Endothelial cell of umbilical vein (primary cell): ENCODE results near the gene PRPH.

Experiments
- POLR2AphosphoS5 ChIP-seq: IDR thresholded peaks from 2 replicates; pipeline ENCODE4 v1.6.1; 2012; ENCODE audit warnings: low read depth, mild to moderate bottlenecking, control low read depth, low read length, moderate library complexity; ENCODE audit not compliant: insufficient read depth
- TF ChIP-seq, protein P1 (sequence below), 2 donors: IDR thresholded peaks; 1 replicate in 1 of 2; 2 replicates in 1 of 2; pipeline ENCODE4 v1.5.1; 2011; ENCODE audit warnings: low read length in 2 of 2, mild to moderate bottlenecking in 2 of 2, moderate library complexity in 2 of 2, control low read depth in 1 of 2, inconsistent platforms in 1 of 2, low read depth in 1 of 2; ENCODE audit not compliant: insufficient read depth in 1 of 2; ENCODE audit errors: extremely low read depth in 1 of 2

DNA sequence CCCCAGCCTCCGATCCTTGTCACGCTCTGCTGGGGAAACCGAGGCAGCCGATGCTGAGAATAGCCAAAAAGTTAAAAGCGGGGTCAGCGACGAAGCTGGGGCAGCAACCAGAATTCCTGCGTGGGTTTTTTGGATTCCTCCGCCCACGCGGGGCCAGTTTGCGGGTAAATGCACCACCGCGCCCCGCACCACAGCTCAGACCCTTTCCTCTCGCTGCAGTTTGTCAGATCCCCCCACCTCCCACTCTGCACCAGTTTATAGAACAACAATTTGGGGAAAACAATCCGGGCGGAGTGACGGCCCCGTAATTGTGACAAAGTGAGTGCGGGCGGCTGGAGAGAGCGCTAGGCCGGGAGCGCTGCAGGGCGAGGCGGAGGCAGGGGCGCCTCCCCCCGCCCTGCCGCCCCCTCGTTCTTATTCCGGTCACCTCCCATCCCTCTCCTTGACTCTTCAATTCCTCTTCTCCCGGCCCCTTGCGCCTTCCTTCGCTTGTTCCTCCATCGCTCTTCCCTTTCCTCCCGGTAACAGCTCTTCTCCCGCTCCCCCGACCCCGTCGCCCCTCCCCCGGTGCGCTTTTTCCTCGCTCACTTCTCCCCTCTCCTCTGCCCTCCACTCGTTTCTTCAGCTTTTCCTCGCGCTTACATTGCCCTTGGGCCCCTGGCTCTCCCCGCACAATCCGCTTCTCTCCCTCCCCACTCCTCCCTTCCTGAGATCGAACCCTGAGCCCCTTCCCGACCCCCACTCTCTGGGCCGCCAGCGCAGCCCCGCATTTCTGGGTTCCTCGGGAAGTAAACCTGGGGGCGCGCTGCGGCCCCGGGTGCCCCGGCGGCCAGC lies 51.1 kb downstream of the PRPH start:
- TF ChIP-seq, protein P1, sequence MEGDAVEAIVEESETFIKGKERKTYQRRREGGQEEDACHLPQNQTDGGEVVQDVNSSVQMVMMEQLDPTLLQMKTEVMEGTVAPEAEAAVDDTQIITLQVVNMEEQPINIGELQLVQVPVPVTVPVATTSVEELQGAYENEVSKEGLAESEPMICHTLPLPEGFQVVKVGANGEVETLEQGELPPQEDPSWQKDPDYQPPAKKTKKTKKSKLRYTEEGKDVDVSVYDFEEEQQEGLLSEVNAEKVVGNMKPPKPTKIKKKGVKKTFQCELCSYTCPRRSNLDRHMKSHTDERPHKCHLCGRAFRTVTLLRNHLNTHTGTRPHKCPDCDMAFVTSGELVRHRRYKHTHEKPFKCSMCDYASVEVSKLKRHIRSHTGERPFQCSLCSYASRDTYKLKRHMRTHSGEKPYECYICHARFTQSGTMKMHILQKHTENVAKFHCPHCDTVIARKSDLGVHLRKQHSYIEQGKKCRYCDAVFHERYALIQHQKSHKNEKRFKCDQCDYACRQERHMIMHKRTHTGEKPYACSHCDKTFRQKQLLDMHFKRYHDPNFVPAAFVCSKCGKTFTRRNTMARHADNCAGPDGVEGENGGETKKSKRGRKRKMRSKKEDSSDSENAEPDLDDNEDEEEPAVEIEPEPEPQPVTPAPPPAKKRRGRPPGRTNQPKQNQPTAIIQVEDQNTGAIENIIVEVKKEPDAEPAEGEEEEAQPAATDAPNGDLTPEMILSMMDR (IDR thresholded peaks at IDR 0.05; ENCODE audit: extremely low read depth in 1 of 2, insufficient read depth in 1 of 2, low read depth in 1 of 2, low read length in 2 of 2): no peak
- TF ChIP-seq POLR2AphosphoS5: no peak
